ENCODE results near the gene TMEM95. TPM values are rescaled to one million over a fixed set of nuclear protein-coding genes. Genes with fewer than 3 reads are reported as not detected.

The TMEM95 gene
- polyA plus RNA-seq, 1 donor (not counting 4 experiments of a cell fraction or from before 2014, with no cell fraction given), result not detected

DNA sequence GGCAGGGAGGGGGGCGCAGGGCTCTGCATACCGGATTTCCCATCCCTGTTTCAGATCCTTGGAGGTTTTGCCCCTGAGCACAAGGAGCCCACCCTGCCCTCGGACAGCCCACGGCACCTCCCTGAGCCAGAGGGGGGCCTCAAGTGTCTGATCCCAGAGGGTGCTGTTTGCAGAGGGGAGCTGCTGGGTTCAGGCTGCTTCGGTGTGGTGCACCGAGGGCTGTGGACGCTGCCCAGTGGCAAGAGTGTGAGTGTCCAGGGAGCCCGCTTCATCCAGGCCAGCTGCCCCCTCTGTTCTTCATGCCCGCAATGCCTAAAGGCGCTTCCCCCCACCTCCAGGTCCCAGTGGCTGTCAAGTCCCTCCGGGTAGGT lies 28.4 kb downstream of the TMEM95 start:
- DNase-seq (ENCODE audit: low read depth, low spot score) (no peak), FAIRE-seq (no peak)
- dilution Hi-C loops (cut with MboI; ENCODE audit: extremely low pct_ligation_motif_present, low sequenced_read_pairs), result no loop called here
- H3K27me3 ChIP-seq (ENCODE audit: control insufficient read depth, extremely low read depth, insufficient read depth, low read length), result no peaks in the 10 kb centered on the region
- peaks cover 3% of the 10 kb centered on the region for H4K20me1 ChIP-seq (ENCODE audit: control insufficient read depth, extremely low read depth, insufficient read depth, low read length)
- peaks cover 7% of the 10 kb centered on the region for H3K79me2 ChIP-seq (ENCODE audit: control insufficient read depth, insufficient read depth, low read length)
- no peak overlapping the region for H2AFZ ChIP-seq (ENCODE audit: control insufficient read depth, low read length)
- no peak overlapping the region for H3K9ac ChIP-seq (ENCODE audit: control insufficient read depth, extremely low read depth, insufficient read depth, low read length)
- peaks cover 14% of the 10 kb centered on the region for H3K4me1 ChIP-seq (ENCODE audit: control insufficient read depth, extremely low read depth, insufficient read depth, low read length)
- H3K36me3 ChIP-seq (ENCODE audit: control insufficient read depth in 2 of 2, extremely low read depth in 1 of 2, insufficient read depth in 2 of 2, low read length in 2 of 2), result peaks cover 5 to 23% of the 10 kb centered on the region in 2 experiments
- H3K27ac ChIP-seq (ENCODE audit: control insufficient read depth, insufficient read depth, low read length), result no peak overlapping the region
- no peak overlapping the region for H3K4me3 ChIP-seq (ENCODE audit: control insufficient read depth in 2 of 3, extremely low read depth in 1 of 3, insufficient read depth in 2 of 3, low read depth in 1 of 3, low read length in 3 of 3)
- no peaks in the 10 kb centered on the region for H3K9me3 ChIP-seq (ENCODE audit: control insufficient read depth, low read depth, low read length)
- TF ChIP-seq, protein P1, sequence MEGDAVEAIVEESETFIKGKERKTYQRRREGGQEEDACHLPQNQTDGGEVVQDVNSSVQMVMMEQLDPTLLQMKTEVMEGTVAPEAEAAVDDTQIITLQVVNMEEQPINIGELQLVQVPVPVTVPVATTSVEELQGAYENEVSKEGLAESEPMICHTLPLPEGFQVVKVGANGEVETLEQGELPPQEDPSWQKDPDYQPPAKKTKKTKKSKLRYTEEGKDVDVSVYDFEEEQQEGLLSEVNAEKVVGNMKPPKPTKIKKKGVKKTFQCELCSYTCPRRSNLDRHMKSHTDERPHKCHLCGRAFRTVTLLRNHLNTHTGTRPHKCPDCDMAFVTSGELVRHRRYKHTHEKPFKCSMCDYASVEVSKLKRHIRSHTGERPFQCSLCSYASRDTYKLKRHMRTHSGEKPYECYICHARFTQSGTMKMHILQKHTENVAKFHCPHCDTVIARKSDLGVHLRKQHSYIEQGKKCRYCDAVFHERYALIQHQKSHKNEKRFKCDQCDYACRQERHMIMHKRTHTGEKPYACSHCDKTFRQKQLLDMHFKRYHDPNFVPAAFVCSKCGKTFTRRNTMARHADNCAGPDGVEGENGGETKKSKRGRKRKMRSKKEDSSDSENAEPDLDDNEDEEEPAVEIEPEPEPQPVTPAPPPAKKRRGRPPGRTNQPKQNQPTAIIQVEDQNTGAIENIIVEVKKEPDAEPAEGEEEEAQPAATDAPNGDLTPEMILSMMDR (optimal IDR thresholded peaks at IDR 0.05 in 1 of 3, IDR thresholded peaks at IDR 0.05 in 1 of 3, conservative IDR thresholded peaks at IDR 0.05 in 1 of 3; ENCODE audit: extremely low read depth in 1 of 3, insufficient read depth in 2 of 3, low read length in 3 of 3), result no peak
- no peak for TF ChIP-seq EZH2 (IDR thresholded peaks at IDR 0.05; ENCODE audit: low read length)
- no peak overlapping the region for H3K4me2 ChIP-seq (ENCODE audit: control insufficient read depth, extremely low read depth, insufficient read depth, low read depth, low read length)
- H3K9me1 ChIP-seq (ENCODE audit: control insufficient read depth, extremely low read depth, insufficient read depth, low read length), result no peaks in the 10 kb centered on the region

DNA sequence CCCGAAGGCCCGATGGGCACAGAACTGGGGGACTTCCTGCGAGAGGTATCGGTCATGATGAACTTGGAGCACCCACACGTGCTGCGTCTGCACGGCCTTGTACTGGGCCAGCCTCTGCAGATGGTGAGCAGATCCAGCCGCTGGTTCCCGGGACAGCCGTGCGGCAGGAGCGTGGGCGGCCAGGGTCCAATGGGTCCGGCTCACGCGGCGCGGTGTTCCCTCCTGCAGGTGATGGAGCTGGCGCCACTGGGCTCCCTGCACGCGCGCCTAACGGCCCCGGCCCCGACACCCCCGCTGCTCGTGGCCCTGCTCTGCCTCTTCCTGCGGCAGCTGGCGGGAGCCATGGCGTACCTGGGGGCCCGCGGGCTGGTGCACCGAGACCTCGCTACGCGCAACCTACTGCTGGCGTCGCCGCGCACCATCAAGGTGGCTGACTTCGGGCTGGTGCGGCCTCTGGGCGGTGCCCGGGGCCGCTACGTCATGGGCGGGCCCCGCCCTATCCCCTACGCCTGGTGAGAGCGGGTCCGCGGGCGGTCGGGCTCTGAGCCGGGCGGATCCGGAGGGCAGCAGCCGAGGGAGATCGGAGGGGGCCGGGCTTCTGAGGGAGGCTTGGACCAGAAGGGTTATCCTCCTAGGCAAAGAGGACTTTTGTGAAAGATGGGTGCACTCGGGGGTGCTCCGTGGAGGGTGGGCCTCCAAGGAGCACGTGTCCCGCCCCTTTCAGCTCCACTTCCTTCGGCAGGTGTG lies 29.0 kb downstream of the TMEM95 start:
- H3K4me1 ChIP-seq (ENCODE audit: control insufficient read depth, extremely low read depth, insufficient read depth, low read length), result peaks cover 14% of the 10 kb centered on the region
- dilution Hi-C loops (cut with MboI; ENCODE audit: extremely low pct_ligation_motif_present, low sequenced_read_pairs), result no loop called here
- TF ChIP-seq, protein P1 (optimal IDR thresholded peaks at IDR 0.05 in 1 of 3, IDR thresholded peaks at IDR 0.05 in 1 of 3, conservative IDR thresholded peaks at IDR 0.05 in 1 of 3; ENCODE audit: extremely low read depth in 1 of 3, insufficient read depth in 2 of 3, low read length in 3 of 3), result no peak
- no peak for TF ChIP-seq EZH2 (IDR thresholded peaks at IDR 0.05; ENCODE audit: low read length)
- no peak overlapping the region for H3K27ac ChIP-seq (ENCODE audit: control insufficient read depth, insufficient read depth, low read length)
- H3K9me1 ChIP-seq (ENCODE audit: control insufficient read depth, extremely low read depth, insufficient read depth, low read length), result no peaks in the 10 kb centered on the region
- H3K9ac ChIP-seq (ENCODE audit: control insufficient read depth, extremely low read depth, insufficient read depth, low read length), result no peak overlapping the region
- H3K9me3 ChIP-seq (ENCODE audit: control insufficient read depth, low read depth, low read length), result no peaks in the 10 kb centered on the region
- peaks cover 3% of the 10 kb centered on the region for H4K20me1 ChIP-seq (ENCODE audit: control insufficient read depth, extremely low read depth, insufficient read depth, low read length)
- H3K4me2 ChIP-seq (ENCODE audit: control insufficient read depth, extremely low read depth, insufficient read depth, low read depth, low read length), result no peak overlapping the region
- no peak overlapping the region for H2AFZ ChIP-seq (ENCODE audit: control insufficient read depth, low read length)
- FAIRE-seq (no peak), DNase-seq (ENCODE audit: low read depth, low spot score) (no peak)
- H3K36me3 ChIP-seq (ENCODE audit: control insufficient read depth in 2 of 2, extremely low read depth in 1 of 2, insufficient read depth in 2 of 2, low read length in 2 of 2), result peaks cover 11 to 28% of the 10 kb centered on the region in 2 experiments
- H3K4me3 ChIP-seq (ENCODE audit: control insufficient read depth in 2 of 3, extremely low read depth in 1 of 3, insufficient read depth in 2 of 3, low read depth in 1 of 3, low read length in 3 of 3), result no peak overlapping the region
- peaks cover 7% of the 10 kb centered on the region for H3K79me2 ChIP-seq (ENCODE audit: control insufficient read depth, insufficient read depth, low read length)
- no peaks in the 10 kb centered on the region for H3K27me3 ChIP-seq (ENCODE audit: control insufficient read depth, extremely low read depth, insufficient read depth, low read length)

Data from keratinocyte (primary cell).